Body of pancreas (tissue), 4 donors: ENCODE data around the gene PRR9.

ENCODE experiments used
- CTCF ChIP-seq, 7 experiments: fragments of 450-650 bp in 4 of 7; fragments of 200-600 bp in 3 of 7; sonication (generic) in 3 of 7; IDR thresholded peaks; one replicate each; pipeline ENCODE4 v1.5.1; 2016 to 2019; ENCODE audit warnings: antibody characterized with exemption in 7 of 7
- POLR2A ChIP-seq, 3 donors: fragments of 450-650 bp; IDR thresholded peaks; one replicate each; pipeline ENCODE4 v1.6.1; 2016; ENCODE audit warnings: antibody characterized with exemption in 3 of 3, mild to moderate bottlenecking in 2 of 3

- TF ChIP-seq CTCF (IDR thresholded peaks at IDR 0.05) (peak in 3 of 7 experiments; percentile 30 to 46 (median 32)), POLR2A (IDR thresholded peaks at IDR 0.05) (no peak)
Measured at GRCh38 chr1:153180556-153180955, 36.8 kb upstream of the PRR9 start.
